Stimulated activated CD8-positive, alpha-beta memory T cell treated with anti-CD3 and anti-CD28 coated beads, Interleukin-12 subunit alpha, Interleukin-12 subunit beta, amount 100 ng/mL, for 24 hours (primary cell): ENCODE data around the gene MISFA.
"Not testable (repeated sequence)": the region's sequence is repeated elsewhere in the genome, so short reads cannot be mapped to it uniquely, and the experiment has no call there.

Experiments
- DNase-seq: peaks from one replicate; pipeline ENCODE4 v3.0.0-alpha.2; 2020; ENCODE audit errors: extremely low read depth

Gene MISFA

DNA sequence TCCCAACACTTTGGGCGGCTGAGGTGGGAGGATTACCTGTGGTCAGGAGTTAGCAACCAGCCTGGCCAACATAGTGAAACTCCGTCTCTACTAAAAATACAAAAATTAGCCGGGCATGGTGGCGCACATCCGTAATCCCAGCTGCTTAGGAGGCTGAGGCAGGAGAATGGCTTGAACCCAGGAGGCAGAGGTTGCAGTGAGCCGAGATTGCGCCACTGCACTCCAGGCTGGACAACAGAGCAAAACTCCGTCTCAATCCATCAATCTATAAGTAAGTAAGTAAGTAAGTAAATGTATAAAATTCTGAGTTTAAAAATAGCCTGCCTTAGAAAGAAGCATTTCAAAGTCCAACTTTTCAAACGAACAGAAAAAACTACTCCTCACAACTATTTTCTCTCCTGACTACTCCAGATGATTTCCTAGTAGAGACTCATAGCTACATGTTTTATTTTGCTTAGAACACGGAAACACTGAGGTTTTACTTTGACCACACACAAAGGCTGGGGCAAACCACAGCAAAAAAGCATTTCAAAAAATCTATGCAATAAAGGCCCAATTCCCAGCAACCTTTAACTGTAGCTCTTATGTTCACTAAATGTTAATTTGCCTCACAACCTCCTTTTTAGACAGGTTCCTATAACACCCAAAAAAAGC, 18.2 kb downstream of the MISFA start:
- DNase-seq = no peak

DNA sequence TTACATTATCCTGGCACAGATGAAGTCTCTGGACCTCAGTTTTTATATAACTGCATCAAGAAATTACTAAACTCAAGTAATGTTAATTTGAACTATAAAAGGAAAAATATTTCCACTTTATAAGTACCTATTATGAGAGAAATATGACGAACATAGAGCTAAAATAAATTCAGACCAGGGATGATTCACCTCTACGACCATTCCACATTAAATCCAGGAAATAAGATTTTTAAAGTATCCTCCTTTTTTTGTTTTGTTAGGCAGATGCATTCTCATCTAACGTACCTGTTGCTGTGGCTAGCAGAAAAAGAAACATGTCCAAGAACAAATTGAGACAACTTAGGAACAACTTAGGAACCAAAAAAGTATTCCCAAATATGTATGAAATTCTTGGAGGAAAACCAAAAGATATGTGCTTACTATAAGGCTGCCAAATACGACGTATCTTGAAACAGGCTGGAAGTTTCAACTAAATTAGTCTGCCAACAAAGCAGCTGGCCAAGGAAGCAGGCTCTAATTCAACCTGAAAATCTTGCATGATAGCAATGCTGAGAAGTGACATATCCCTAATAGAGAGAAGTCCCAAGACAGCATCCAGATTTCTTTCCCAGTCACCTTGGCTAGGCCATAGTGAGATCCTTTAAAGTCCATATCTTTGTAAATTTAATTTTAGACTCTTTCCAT, 18.9 kb downstream of the MISFA start:
- DNase-seq = no peak

DNA sequence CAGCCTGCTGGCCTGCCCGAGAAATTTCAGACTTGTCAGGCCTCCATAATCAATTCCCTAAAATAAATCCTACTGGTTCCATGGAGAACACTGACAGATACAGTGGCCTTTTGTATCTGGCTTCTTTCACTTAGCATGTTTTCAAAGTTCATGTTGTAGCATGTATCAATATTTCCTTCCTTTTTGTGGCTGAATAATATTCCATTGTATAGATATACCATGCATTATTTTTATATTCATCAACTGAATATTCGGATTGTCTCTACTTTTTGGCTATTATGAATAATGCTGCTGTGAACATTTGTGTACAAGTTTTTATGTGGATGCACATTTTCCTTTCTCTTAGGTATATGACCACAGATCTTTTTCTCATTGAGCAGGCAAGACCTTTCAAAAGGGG, 24.1 kb downstream of the MISFA start:
- DNase-seq = no peak

DNA sequence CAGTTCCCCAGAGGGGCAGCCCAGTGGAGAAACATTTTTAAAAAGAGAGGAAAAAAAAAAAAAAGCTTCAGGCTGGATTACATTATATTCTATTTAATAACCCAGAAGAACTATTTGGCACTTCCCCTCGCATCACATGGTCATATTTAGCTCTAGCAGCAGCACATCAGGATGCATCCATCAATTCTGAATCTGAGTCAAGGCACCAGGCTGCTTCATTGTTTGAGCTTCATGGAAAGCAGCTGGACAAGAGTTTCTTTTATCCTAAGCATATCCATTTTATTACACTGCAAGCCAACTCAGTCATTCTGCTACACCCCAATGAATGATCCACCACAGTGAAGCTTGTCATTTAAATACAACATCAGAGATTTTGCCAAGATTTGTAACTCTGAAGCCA, 24.6 kb downstream of the MISFA start:
- DNase-seq = no peak

DNA sequence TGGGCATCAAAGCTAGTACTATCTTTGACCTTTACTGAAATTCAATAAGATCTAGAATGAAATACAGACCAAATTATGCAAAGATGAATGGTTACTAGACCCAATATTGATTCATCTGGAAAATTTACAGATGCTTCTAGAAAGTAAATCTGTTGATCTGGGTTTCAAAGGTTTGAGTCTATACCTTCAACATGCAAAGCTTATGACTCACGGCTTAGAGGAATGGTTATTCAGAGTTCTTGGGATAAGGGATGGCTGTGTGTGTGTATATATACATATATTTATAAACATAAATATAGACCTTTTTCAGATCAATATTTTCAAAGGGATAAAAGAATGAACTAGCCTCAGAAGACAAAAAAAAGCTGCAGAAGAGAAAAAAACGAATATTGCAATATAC, 33.3 kb downstream of the MISFA start:
- DNase-seq = no peak

DNA sequence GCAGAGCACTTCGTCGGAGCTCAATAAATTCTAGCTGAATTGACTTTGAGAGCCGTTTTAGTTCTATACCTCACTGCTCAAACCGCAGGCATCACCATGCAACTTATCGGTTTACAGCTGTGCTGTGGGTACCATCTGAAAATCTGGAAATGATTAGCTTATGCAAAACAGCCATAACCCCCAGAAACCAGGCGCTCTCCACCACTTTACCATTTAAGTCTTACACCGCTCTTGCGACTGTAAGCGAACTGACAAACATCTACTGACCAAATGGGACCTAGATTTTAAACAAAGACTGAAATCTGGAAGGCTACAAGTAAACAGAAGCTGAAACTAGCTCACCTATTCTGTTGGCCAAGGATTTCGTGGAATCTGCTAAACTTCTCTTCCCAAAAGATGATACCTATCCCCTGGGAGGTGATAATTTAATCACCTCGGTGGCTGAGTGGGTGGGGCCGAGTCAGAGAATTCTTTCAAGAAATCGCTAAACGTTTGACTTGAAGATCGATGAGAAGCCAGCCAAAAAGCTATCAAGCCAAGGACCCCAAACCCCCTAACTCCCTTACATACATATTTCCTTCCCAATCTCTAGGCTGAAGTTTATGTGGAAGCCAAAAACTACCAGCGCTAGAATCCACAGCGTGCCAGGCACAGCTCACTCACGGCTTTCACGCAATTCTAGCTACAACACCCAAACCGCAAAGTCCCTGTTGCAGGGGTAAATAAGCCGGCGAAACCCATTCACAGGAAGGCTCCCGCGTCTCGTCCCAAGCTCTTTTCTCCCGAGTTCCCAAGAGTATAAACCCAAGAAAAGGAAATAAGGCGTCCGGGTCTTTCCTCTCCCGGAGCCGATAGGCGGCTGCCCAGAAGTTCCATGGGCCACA, 33.9 kb downstream of the MISFA start:
- DNase-seq = no peak

DNA sequence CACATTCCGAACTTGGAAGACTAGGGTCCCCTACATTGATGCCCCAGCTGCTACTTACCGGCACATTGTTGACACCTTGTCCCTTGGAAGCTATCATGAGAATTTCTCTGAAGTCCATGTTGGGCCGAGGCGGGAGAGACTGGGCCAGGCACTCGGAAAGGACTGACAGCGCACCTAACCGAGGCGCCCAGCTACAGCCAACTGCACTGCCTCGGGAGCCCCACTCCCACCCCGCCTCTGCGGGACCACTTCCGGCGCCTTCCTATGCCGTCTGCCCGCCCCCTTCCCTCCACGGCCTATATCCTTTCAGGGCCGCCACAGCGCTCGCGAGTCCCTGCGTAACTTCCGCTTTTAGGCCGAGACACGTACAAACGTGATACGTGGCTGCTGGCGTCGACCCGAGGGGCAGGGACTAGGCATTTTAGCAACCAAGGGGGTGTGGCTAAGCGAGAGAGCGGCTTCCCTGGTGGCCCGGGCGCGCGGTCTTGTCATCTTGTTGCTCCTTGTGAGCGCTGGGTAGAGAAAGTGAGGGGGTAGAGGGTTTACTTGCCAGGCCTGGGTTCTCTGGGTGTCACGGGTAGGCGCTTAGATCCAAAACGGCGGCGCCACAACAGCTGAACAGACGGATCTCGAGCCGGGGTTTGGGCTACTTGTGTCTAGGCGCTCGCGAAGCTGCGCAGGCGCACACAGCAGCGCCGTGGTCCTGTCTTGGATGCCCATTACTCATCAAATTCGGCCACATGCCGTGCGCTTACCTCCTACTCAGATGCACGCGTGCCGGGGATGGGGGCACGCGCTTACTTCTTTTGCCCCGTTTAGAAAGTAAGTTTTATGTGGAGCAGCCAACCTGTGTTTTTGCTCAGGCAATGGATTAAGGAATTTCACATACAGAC, 34.8 kb downstream of the MISFA start, which contains the start of gene SPTY2D1:
Gene SPTY2D1, minus strand, starts transcription at position 203 of the 893 bp plus-strand sequence. Its CDS starts 85 bp downstream, at position 118.
- DNase-seq = peak; percentile 95

DNA sequence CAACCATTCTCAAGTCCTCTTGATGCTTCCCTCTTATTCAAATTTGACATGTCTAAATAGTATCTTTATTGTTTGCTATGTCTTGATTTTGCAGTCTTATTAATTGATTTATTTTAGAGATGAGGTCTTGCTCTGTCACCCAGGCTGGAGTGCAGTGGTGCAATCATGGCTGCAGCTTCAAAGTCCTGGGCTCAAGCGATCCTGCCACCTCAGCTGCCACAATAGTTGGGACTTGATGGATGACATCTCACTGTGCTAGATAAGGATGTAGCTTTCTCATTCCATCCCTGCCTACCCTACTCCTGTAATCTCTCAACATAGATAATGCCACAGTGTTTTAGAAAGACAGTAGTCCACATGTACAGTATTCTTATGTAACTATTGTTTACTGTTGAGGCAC, 42.1 kb downstream of the MISFA start:
- DNase-seq = no peak

DNA sequence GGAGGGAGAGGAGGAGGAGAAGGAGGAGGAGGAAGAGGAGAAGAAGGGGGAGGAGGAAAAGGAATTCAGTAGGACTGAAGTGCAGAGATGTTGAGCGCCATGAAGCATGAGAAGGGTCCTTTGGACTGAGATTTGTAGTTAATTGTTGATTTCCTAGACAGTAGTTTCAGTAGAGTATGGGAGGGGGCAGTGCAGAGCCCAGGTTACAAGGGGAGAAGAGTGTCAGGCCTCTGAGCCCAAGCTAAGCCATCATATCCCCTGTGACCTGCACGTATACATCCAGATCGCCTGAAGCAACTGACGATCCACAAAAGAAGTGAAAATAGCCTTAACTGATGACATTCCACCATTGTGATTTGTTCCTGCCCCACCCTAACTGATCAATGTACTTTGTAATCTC, 43.4 kb downstream of the MISFA start:
- DNase-seq = not testable (repeated sequence)

DNA sequence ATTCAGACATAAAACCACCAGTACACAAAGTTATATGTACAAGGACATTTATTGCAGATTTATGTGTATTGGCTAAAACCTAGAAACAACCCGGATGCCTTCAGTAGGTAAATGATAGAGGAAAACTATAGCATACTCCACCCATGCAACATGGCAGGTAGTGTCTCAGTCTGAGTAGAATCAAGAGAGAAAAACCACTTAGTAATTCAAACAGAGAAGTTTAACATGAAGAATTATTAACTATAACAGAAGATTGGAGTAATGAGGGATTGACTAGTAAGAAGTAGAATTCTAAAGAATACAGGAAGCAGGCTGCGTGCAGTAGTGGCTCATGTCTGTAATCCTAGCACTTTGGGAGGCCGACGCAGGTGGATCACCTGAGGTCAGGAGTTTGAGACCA, 50.8 kb downstream of the MISFA start:
- DNase-seq = no peak

DNA sequence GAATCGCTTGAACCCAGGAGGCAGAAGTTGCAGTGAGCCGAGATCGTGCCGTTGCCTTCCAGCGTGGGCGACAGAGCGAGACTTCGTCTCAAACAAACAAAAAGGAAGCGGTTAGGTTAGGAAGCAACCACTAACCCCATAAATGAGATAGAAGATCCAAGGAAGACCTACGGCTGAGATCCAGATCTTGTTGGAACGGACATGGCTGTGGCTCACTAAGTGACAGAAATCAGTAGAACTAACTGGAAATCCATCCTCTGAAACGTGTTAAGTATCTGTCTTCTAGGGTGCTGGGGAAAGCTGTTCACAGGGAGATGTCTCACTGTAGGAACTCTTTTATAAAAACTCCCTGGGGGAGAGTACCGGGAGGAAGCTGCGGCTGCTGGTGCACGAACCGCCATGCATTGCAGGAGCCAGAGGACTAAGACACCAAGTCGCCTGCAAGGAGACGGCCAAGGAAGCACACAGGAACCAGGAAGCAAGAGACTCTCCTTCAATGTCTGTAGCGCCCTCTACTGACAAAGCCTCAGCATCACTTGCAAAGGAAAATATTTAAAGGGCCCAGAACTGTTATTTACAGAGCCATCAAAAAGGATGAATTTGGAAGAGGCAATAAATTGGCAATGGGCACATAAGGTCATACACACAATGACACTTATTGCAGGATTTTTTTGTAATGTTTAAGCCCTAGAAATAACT, 51.4 kb downstream of the MISFA start:
- no peak for DNase-seq
